ENCODE data around the gene CYSLTR1.
"Not testable (repeated sequence)": the region's sequence is repeated elsewhere in the genome, so short reads cannot be mapped to it uniquely, and the experiment has no call there.

The CYSLTR1 gene

DNA sequence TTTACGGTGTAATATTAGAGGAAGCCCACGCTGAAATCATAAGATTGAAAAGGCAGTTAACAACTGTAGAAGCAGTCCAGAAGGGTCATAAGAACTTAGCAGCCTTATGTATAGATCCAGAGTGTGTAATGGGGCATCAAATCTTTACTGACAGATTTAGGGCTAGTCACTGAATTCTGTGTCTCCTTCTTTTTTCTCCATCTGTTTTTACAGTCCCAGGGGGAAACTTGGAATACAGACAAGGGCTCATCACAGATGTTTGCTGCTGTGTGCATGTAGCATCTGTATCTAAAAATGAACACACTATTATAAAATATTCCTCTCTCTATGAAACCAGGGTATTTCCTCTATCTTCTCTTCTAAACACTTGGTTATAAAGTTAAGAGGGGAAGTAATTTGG is 43.9 kb downstream of the CYSLTR1 start:
- Histone ChIP-seq H3K27ac (replicated peaks; ENCODE audit: low read length) (no peak overlapping the region), H3K4me2 (ENCODE audit: insufficient read depth, low read length, poor library complexity, severe bottlenecking) (no peak overlapping the region), H2AK5ac (ENCODE audit: low read depth, low read length) (no peak overlapping the region), H3K18ac (ENCODE audit: low read length) (no peak overlapping the region), H4K8ac (ENCODE audit: low read depth, low read length) (no peak overlapping the region), H2BK120ac (ENCODE audit: low read depth, low read length) (no peak overlapping the region), H2AFZ (ENCODE audit: low read length) (no peak overlapping the region), H3K14ac (ENCODE audit: low read length) (no peak overlapping the region), H3K27me3 (ENCODE audit: control insufficient read depth in 3 of 3, insufficient read depth in 3 of 3, low read depth in 1 of 3, low read length in 3 of 3) (no peaks in the 10 kb centered on the region), H3K4me3 (ENCODE audit: low read length in 2 of 2) (no peak overlapping the region), H2BK12ac (ENCODE audit: low read length) (no peak overlapping the region), H3K9me3 (replicated peaks in 1 of 2; ENCODE audit: control insufficient read depth in 2 of 2, insufficient read depth in 1 of 2, low read depth in 1 of 2, low read length in 2 of 2) (no peaks in the 10 kb centered on the region), H4K91ac (ENCODE audit: low read depth, low read length, poor library complexity) (no peak overlapping the region), H2BK15ac (ENCODE audit: low read length) (no peak overlapping the region), H3K9ac (ENCODE audit: low read depth, low read length, poor library complexity) (no peak overlapping the region), H3K23ac (ENCODE audit: low read depth, low read length, poor library complexity) (no peak overlapping the region), H2BK5ac (ENCODE audit: low read length) (no peak overlapping the region), H3K4me1 (ENCODE audit: control insufficient read depth in 2 of 2, insufficient read depth in 1 of 2, low read depth in 1 of 2, low read length in 2 of 2) (no peaks in the 10 kb centered on the region), H3K79me1 (ENCODE audit: low read depth, low read length) (no peaks in the 10 kb centered on the region), H3K36me3 (replicated peaks in 1 of 2; ENCODE audit: control insufficient read depth in 2 of 2, insufficient read depth in 2 of 2, low read length in 2 of 2) (no peaks in the 10 kb centered on the region), H3K4ac (ENCODE audit: low read length) (no peak overlapping the region)
- WGBS, 2 donors (ENCODE audit: extremely low coverage in 2 of 2, insufficient read length in 2 of 2, insufficient replicate concordance in 1 of 2): no CpG with 5 or more reads among the region's 2 CpGs
- DNase-seq (ENCODE audit: low spot score): no peak

DNA sequence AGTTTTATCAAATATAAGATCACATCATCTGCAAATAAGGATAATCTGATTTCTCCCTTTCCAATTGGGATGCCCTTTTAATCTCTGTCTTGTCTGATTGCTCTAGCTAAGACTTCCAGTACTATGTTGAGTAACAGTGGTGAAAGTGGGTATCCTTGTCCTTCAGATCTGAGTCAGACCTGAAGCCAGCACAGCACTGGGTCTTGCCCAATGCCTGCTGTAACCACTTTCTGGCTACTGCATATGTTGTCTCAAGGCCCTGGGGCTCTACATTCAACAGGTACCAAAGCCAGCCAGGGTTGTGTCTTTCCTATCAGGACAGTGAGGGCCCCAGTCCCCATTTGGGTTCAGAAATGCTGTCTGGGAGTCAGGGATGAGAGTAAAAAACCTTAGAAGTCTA is 90.3 kb downstream of the CYSLTR1 start:
- Histone ChIP-seq H4K91ac (ENCODE audit: low read depth, low read length, poor library complexity) (no peak overlapping the region), H3K4ac (ENCODE audit: low read length) (no peak overlapping the region), H2BK12ac (ENCODE audit: low read length) (no peak overlapping the region), H3K9me3 (replicated peaks in 1 of 2; ENCODE audit: control insufficient read depth in 2 of 2, insufficient read depth in 1 of 2, low read depth in 1 of 2, low read length in 2 of 2) (no peaks in the 10 kb centered on the region), H2AFZ (ENCODE audit: low read length) (no peak overlapping the region), H2BK5ac (ENCODE audit: low read length) (no peak overlapping the region), H3K4me1 (ENCODE audit: control insufficient read depth in 2 of 2, insufficient read depth in 1 of 2, low read depth in 1 of 2, low read length in 2 of 2) (no peaks in the 10 kb centered on the region), H3K79me1 (ENCODE audit: low read depth, low read length) (no peaks in the 10 kb centered on the region), H3K18ac (ENCODE audit: low read length) (no peak overlapping the region), H3K9ac (ENCODE audit: low read depth, low read length, poor library complexity) (no peak overlapping the region), H4K8ac (ENCODE audit: low read depth, low read length) (no peak overlapping the region), H3K23ac (ENCODE audit: low read depth, low read length, poor library complexity) (no peak overlapping the region), H2BK15ac (ENCODE audit: low read length) (no peak overlapping the region), H3K27me3 (ENCODE audit: control insufficient read depth in 3 of 3, insufficient read depth in 3 of 3, low read depth in 1 of 3, low read length in 3 of 3) (no peaks in the 10 kb centered on the region), H2BK120ac (ENCODE audit: low read depth, low read length) (no peak overlapping the region), H3K14ac (ENCODE audit: low read length) (no peak overlapping the region), H3K36me3 (replicated peaks in 1 of 2; ENCODE audit: control insufficient read depth in 2 of 2, insufficient read depth in 2 of 2, low read length in 2 of 2) (no peaks in the 10 kb centered on the region), H3K27ac (replicated peaks; ENCODE audit: low read length) (no peak overlapping the region), H2AK5ac (ENCODE audit: low read depth, low read length) (no peak overlapping the region), H3K4me2 (ENCODE audit: insufficient read depth, low read length, poor library complexity, severe bottlenecking) (no peak overlapping the region), H3K4me3 (ENCODE audit: low read length in 2 of 2) (no peak overlapping the region)
- DNase-seq (ENCODE audit: low spot score): no peak

DNA sequence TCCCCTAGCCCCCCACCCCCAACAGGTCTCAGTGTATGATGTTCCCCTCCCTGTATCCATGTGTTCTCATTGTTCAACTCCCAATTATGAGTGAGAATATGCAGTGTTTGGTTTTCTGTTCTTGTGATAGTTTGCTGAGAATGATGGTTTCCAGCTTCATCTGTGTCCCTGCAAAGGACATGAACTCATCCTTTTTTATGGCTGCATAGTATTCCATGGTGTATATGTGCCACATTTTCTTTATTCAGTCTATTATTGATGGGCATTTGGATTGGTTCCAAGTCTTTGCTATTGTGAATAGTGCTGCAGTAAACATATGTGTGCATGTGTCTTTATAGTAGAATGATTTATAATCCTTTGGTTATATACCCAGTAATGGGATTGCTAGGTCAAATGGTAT is 101.4 kb downstream of the CYSLTR1 start:
- not testable (repeated sequence) for H3K4me3 ChIP-seq (ENCODE audit: low read length in 2 of 2); H3K79me1 ChIP-seq (ENCODE audit: low read depth, low read length); H2BK120ac ChIP-seq (ENCODE audit: low read depth, low read length); H3K36me3 ChIP-seq (replicated peaks in 1 of 2; ENCODE audit: control insufficient read depth in 2 of 2, insufficient read depth in 2 of 2, low read length in 2 of 2); H3K27ac ChIP-seq (replicated peaks; ENCODE audit: low read length); H3K9ac ChIP-seq (ENCODE audit: low read depth, low read length, poor library complexity); H3K18ac ChIP-seq (ENCODE audit: low read length); H2AFZ ChIP-seq (ENCODE audit: low read length); H2BK12ac ChIP-seq (ENCODE audit: low read length); H2BK5ac ChIP-seq (ENCODE audit: low read length); DNase-seq (ENCODE audit: low spot score); H4K8ac ChIP-seq (ENCODE audit: low read depth, low read length); H3K4me2 ChIP-seq (ENCODE audit: insufficient read depth, low read length, poor library complexity, severe bottlenecking); H3K27me3 ChIP-seq (ENCODE audit: control insufficient read depth in 3 of 3, insufficient read depth in 3 of 3, low read depth in 1 of 3, low read length in 3 of 3); H3K14ac ChIP-seq (ENCODE audit: low read length); H2AK5ac ChIP-seq (ENCODE audit: low read depth, low read length); H3K4ac ChIP-seq (ENCODE audit: low read length); H3K23ac ChIP-seq (ENCODE audit: low read depth, low read length, poor library complexity); H3K4me1 ChIP-seq (ENCODE audit: control insufficient read depth in 2 of 2, insufficient read depth in 1 of 2, low read depth in 1 of 2, low read length in 2 of 2); H2BK15ac ChIP-seq (ENCODE audit: low read length); H3K9me3 ChIP-seq (replicated peaks in 1 of 2; ENCODE audit: control insufficient read depth in 2 of 2, insufficient read depth in 1 of 2, low read depth in 1 of 2, low read length in 2 of 2); H4K91ac ChIP-seq (ENCODE audit: low read depth, low read length, poor library complexity)
